ENCODE data around the gene CIZ1. TPM values are rescaled to one million over a fixed set of nuclear protein-coding genes. Genes with fewer than 3 reads are reported as not detected.

CIZ1 gene
- total RNA-seq, 1 donor from 2014 or later = 56.7 TPM

DNA sequence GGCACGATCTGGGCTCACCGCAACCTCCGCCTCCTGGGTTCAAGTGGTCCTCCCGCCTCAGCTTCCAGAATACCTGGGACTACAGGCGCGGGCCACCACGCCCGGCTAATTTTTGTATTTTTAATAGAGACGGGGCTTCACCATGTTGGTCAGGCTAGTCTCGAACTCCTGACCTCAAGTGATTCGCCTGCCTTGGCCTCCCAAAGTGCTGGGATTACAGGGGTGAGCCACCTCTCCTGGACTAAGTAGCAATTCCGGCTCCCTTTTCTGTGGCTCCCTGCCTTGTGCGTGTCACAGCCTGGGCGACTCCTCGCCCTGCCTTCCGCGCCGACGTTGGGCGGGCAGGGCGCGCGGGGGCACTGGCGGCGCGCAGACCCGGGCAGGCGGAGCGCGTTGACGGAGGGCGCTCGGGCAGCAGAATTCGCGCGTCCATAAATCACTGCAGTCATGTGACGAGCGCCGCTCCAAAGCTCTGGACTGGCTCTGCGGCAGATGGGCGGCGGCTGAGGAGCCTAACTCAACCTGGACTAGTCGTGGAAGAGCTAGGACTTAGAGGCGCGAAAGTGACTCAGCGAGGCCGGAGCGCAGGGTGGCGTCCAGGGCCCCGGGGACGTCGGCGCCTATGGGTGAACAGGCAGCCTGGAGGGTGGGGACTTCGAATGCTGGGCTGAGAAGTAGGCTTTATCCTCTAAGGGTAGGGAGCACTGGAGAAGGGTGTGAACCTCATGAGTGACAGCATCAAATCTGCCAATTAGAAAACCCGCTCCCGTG is 1.4 kb upstream of the CIZ1 start:
- TF ChIP-seq, protein P1, sequence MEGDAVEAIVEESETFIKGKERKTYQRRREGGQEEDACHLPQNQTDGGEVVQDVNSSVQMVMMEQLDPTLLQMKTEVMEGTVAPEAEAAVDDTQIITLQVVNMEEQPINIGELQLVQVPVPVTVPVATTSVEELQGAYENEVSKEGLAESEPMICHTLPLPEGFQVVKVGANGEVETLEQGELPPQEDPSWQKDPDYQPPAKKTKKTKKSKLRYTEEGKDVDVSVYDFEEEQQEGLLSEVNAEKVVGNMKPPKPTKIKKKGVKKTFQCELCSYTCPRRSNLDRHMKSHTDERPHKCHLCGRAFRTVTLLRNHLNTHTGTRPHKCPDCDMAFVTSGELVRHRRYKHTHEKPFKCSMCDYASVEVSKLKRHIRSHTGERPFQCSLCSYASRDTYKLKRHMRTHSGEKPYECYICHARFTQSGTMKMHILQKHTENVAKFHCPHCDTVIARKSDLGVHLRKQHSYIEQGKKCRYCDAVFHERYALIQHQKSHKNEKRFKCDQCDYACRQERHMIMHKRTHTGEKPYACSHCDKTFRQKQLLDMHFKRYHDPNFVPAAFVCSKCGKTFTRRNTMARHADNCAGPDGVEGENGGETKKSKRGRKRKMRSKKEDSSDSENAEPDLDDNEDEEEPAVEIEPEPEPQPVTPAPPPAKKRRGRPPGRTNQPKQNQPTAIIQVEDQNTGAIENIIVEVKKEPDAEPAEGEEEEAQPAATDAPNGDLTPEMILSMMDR (conservative IDR thresholded peaks at IDR 0.05; ENCODE audit: low read depth, low read length) = peak; percentile 41
- peak; percentile 67 for DNase-seq (ENCODE audit: low read depth)
- peak overlapping the region; percentile 92 for H3K4me3 ChIP-seq (ENCODE audit: low read depth, low read length)

DNA sequence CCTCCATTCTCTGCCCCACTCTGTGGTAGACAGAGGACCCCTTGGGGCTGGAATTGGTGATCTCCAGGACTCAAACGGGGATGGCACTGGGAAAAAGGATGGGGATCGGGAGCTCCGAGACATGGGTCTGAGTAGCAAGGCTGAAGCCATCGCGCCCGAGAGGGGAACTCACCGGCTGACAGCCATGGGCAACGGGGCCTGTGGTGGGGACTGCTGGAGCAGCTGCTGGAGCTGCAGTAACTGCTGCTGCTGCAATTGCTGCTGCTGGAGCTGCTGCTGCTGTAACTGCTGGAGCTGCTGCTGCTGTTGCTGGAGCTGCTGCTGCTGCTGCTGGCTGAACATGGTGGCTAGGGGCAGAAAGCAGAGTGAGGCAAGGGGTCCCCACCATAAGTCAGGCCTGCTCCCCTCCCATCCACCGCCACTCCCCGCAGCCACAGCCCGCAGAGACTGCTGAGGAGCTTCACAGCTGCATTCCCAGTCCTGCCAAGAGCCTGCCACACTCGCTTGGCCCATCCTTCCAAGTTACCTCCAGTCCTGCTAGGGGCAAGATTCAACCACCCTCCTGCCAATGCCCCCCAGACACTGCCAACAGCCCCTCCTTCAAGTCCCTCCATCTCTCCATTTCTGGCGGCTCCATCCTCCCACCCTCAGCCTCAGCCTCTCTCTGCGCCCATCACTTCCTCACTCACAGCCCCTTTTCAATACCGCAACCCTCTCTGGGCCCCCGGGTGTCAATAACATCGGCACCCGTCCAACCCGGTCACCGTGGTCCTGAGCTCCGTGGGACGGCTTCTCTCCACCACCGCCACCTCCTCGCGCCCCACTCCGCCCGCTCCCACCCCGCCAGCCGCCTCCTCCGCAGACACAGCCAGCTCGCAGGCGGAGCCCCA is 611 bp downstream of the CIZ1 start:
- no peak for DNase-seq (ENCODE audit: low read depth)
- H3K4me3 ChIP-seq (ENCODE audit: low read depth, low read length) = peak overlapping the region; percentile 92
- TF ChIP-seq, protein P1 (conservative IDR thresholded peaks at IDR 0.05; ENCODE audit: low read depth, low read length) = no peak

DNA sequence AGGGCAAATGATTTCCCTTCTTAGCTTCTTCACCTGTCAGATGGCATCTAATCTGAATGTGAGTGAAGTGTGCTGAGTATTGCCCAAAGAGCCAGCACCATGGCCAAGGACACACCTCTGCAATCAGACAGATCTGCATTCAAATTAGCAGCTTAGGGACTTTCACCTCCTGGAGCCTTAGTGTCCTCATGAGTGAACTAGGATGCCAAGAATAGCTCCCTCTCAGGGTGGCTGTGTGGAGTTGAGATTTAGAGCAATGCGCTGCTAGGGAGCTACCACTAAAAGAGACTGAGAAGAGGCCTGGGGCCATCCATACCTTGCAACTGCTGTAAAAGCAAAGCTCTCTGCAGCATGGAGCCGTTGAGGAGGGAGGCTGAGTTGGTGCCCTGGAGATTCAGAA is 1.4 kb downstream of the CIZ1 start:
- no peak for DNase-seq (ENCODE audit: low read depth)
- TF ChIP-seq, protein P1 (conservative IDR thresholded peaks at IDR 0.05; ENCODE audit: low read depth, low read length) = no peak
- peak overlapping the region; percentile 92 for H3K4me3 ChIP-seq (ENCODE audit: low read depth, low read length)

DNA sequence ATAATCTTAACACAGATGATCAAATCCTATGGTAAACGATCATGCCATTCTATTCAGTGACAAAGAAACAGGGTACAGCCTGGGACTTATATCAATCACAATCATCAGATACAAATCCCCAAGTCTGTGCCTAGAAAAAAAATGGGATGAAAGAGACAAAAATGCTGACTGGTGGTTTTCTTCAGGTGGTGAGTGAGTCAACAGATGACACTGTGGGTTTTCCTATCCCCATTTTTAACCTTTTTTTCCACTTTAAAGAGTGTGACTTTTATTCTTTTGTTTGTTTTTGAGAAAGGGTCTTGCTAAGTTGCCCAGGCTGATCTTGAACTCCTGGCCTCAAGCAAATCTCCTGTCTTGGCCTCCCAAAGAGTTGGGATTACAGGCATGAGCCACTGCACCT is 3.2 kb downstream of the CIZ1 start:
- no peak overlapping the region for H3K4me3 ChIP-seq (ENCODE audit: low read depth, low read length)
- TF ChIP-seq, protein P1 (conservative IDR thresholded peaks at IDR 0.05; ENCODE audit: low read depth, low read length) = no peak
- DNase-seq (ENCODE audit: low read depth) = no peak

DNA sequence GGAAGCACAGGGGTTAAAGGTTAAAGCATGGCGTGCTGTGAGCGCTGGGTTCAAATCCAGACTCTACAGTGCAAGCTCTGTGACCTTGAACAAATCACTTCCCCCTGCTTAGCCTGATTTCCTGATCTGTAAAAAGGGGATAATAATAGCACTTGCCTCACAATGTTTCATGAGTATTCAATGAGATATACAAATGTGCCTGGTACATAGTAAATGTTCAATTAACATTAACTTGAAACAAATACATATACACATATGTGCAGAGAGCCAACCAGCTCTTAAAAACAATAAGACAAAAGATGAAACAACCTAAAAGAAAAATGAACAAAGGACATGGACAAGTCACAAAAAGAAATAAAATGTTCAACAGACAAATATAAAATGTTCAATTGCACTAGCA is 4.0 kb downstream of the CIZ1 start:
- no peak for DNase-seq (ENCODE audit: low read depth)
- TF ChIP-seq, protein P1 (conservative IDR thresholded peaks at IDR 0.05; ENCODE audit: low read depth, low read length) = no peak
- H3K4me3 ChIP-seq (ENCODE audit: low read depth, low read length) = no peak overlapping the region

DNA sequence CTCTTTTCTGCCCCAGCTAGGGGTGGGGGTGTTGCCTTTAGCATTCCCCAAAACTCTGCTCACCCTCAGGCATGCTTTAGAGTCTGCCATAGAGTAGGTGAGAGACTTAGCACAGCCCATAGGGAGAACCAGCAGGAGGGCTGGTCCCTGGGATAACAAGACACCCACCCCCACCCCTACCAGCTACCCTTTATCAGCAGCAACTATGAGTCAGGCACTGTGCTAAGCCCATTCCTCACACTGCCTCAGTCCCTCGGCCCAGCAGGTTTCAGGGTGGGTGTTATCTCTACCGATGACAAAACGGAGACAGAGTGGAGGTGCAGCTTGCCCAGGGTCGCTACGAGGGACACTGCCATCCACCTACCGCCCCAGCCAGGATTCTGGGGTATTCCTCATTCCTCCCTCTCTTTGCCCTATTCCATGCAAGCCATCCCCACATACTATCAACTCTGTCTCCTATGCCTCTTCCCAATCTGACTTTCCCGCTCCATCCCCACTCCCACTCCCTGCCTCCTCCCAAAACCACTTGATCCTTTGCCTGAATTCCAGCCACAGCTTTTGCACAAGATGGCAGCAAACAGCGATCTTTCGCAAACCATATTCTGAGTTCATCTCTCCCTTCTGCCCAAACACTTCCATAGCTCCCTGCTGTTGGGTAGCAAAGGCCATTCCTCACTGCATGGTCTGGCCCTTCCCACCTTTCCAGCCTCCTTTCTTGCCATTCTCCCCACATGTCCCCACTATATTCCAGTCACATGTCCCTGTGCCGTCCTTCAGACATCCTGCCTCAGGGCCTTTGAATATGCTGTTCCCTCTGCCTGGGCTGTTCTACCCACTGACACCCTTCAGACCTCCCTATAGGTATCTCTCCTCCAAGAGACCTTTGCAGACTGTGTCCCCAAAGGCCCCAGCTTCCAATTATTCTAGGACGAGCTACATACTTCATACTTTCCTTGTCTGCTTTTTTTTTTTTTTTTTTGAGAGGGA is 5.1 kb downstream of the CIZ1 start:
- H3K4me3 ChIP-seq (ENCODE audit: low read depth, low read length) = no peak overlapping the region
- TF ChIP-seq, protein P1 (conservative IDR thresholded peaks at IDR 0.05; ENCODE audit: low read depth, low read length) = no peak
- DNase-seq (ENCODE audit: low read depth) = no peak
